Panc1 (cell line): ENCODE results near the gene NTMT1. TPM values are rescaled to one million over a fixed set of nuclear protein-coding genes. Genes with fewer than 3 reads are reported as not detected.

Experiments
- ATAC-seq: fragments of 200-7000 bp; cut with Tn5 transposase; 2 replicates; pipeline ENCODE4 v1.9.1; 2020; ENCODE audit warnings: mild to moderate bottlenecking, moderate library complexity
- BruUV-seq: library from RNA; stranded (reverse); fragments of 400-500 nt; replicated peaks from 2 replicates; lab custom pipeline; 2021; lab: Mats Ljungman, UMichigan
- CTCF ChIA-PET: fragments of 300-600 bp; sonication (Branson Sonifier 250); formaldehyde crosslinking; loops from one replicate; lab custom pipeline; 2022; ENCODE audit warnings: antibody characterized with exemption; lab: Charles Lee
- POLR2A ChIA-PET: fragments of 300-600 bp; sonication (Branson Sonifier 250); formaldehyde crosslinking; loops from one replicate; lab custom pipeline; 2022; ENCODE audit warnings: antibody characterized with exemption; lab: Charles Lee
- DNase-seq: peaks from one replicate; pipeline ENCODE4 v3.0.0-alpha.2; 2010; ENCODE audit warnings: low read depth, low spot score
- H3K27ac ChIP-seq: 2 replicates; pipeline ENCODE4 v1.5.1; 2011; ENCODE audit warnings: mild to moderate bottlenecking, low read length, inconsistent platforms
- H3K27me3 ChIP-seq: fragments of 200-500 bp; sonication (Bioruptor generic); 2 replicates; pipeline ENCODE4 v1.6.0; 2014; ENCODE audit warnings: low read length, inconsistent platforms; ENCODE audit not compliant: control insufficient read depth, insufficient read depth
- H3K36me3 ChIP-seq: fragments of 200-500 bp; sonication (Bioruptor generic); 2 replicates; pipeline ENCODE4 v1.5.1; 2014; ENCODE audit warnings: inconsistent platforms, mild to moderate bottlenecking, low read length, moderate library complexity; ENCODE audit not compliant: control insufficient read depth, insufficient read depth
- H3K4me1 ChIP-seq: 2 replicates; pipeline ENCODE4 v1.5.1; 2011; ENCODE audit warnings: inconsistent platforms, mild to moderate bottlenecking, low read length, moderate library complexity; ENCODE audit not compliant: control insufficient read depth, insufficient read depth
- H3K4me3 ChIP-seq, 2 experiments: 2 replicates each; pipeline ENCODE4 v1.5.1; 2011 to 2012; ENCODE audit warnings: low read depth in 2 of 2, low read length in 2 of 2, mild to moderate bottlenecking in 2 of 2, inconsistent platforms in 1 of 2, moderate library complexity in 1 of 2
- H3K9me3 ChIP-seq: fragments of 200-500 bp; sonication (Bioruptor generic); 2 replicates; pipeline ENCODE4 v1.5.1; 2014; ENCODE audit warnings: low read depth, mild to moderate bottlenecking, inconsistent platforms, low read length, moderate library complexity; ENCODE audit not compliant: control insufficient read depth, insufficient read depth
- CTCF ChIP-seq: fragments of 450-650 bp; IDR thresholded peaks from 2 replicates; pipeline ENCODE4 v1.5.1; 2017; ENCODE audit warnings: mild to moderate bottlenecking
- POLR2AphosphoS5 ChIP-seq: IDR thresholded peaks from 2 replicates; pipeline ENCODE4 v1.6.1; 2012; ENCODE audit warnings: mild to moderate bottlenecking, low read depth, low read length, moderate library complexity
- REST ChIP-seq, 2 experiments: IDR thresholded peaks; 2 replicates each; pipeline ENCODE4 v1.6.1; 2011 to 2012; ENCODE audit warnings: low read depth in 2 of 2, control low read depth in 1 of 2, low read length in 1 of 2, mild to moderate bottlenecking in 1 of 2, moderate library complexity in 1 of 2; ENCODE audit not compliant: insufficient read depth in 1 of 2
- SIN3A ChIP-seq: IDR thresholded peaks from 2 replicates; pipeline ENCODE4 v1.6.1; 2012; ENCODE audit warnings: low read depth, mild to moderate bottlenecking, low read length, moderate library complexity, borderline replicate concordance; ENCODE audit not compliant: insufficient read depth
- TCF7L2 ChIP-seq: IDR thresholded peaks from 2 replicates; pipeline ENCODE4 v1.6.1; 2011; ENCODE audit warnings: mild to moderate bottlenecking, low read depth, low read length, inconsistent platforms
- in situ Hi-C: cut with HindIII; loops from 2 replicates; pipeline ENCODE4 v1.10.0; 2016; ENCODE audit warnings: low sequenced_read_pairs, low pct_unique_long_range_greater_than_20kb
- intact Hi-C: fragments of 100-400 bp; cut with micrococcal nuclease; formaldehyde crosslinking; loops from one replicate; pipeline ENCODE4 v1.10.0; 2022; ENCODE audit not compliant: unreplicated experiment
- total RNA-seq: library from RNA; stranded (reverse); gene quantifications from one replicate; pipeline ENCODE4 v1.2.1, GENCODE V29; 2021; ENCODE audit not compliant: unreplicated experiment

Gene NTMT1
- total RNA-seq, 1 experiment from 2014 or later, result 47.5 TPM

- DNase-seq, result no peak
- Histone ChIP-seq H3K9me3 (no peaks in the 10 kb centered on the region), H3K27ac (no peak overlapping the region), H3K36me3 (no peaks in the 10 kb centered on the region), H3K4me1 (no peaks in the 10 kb centered on the region), H3K27me3 (no peaks in the 10 kb centered on the region), H3K4me3 (no peak overlapping the region)
- ChIA-PET CTCF (no interaction called here), POLR2A (no interaction called here)
- in situ Hi-C loops, result no loop called here
- BruUV-seq, result no TSS peak
- no peak for TF ChIP-seq POLR2AphosphoS5
- TF ChIP-seq CTCF, result no peak
- TF ChIP-seq SIN3A, result no peak
- TF ChIP-seq TCF7L2, result no peak
- no peak for TF ChIP-seq REST (IDR thresholded peaks at IDR 0.05; ENCODE audit: insufficient read depth in 1 of 2, low read depth in 2 of 2, low read length in 1 of 2)
- intact Hi-C loops, result no loop called here
- no peak for ATAC-seq
Measured at GRCh38 chr9:129647635-129648034, 21.7 kb downstream of the NTMT1 start.

- no peak overlapping the region for H3K4me3 ChIP-seq
- CTCF ChIA-PET, result no interaction called here
- ATAC-seq, result no peak
- DNase-seq, result no peak
- H3K27ac ChIP-seq, result no peak overlapping the region
- no peaks in the 10 kb centered on the region for H3K4me1 ChIP-seq
- H3K36me3 ChIP-seq, result no peaks in the 10 kb centered on the region
- in situ Hi-C loops, result no loop called here
- BruUV-seq, result no TSS peak
- POLR2A ChIA-PET, result no interaction called here
- intact Hi-C loops, result no loop called here
- no peaks in the 10 kb centered on the region for H3K27me3 ChIP-seq
- TF ChIP-seq CTCF, result no peak
- TF ChIP-seq SIN3A, result no peak
- no peak for TF ChIP-seq REST (IDR thresholded peaks at IDR 0.05; ENCODE audit: insufficient read depth in 1 of 2, low read depth in 2 of 2, low read length in 1 of 2)
- no peak for TF ChIP-seq POLR2AphosphoS5
- TF ChIP-seq TCF7L2, result no peak
- no peaks in the 10 kb centered on the region for H3K9me3 ChIP-seq
Measured at GRCh38 chr9:129648092-129648763, 22.3 kb downstream of the NTMT1 start.
